Immature natural killer cell (primary cell): ENCODE results near the gene OFD1. TPM values are rescaled to one million over a fixed set of nuclear protein-coding genes. Genes with fewer than 3 reads are reported as not detected.
A peak's percentile ranks its signal among the peaks of the same experiment; 100 is the strongest.
"Not testable (repeated sequence)": the region's sequence is repeated elsewhere in the genome, so short reads cannot be mapped to it uniquely, and the experiment has no call there.

Experiments
- DNase-seq, 3 donors: peaks; one replicate each; pipeline ENCODE4 v3.0.0; 2022; ENCODE audit warnings: mixed read lengths in 1 of 3
- H3K27ac Mint-ChIP-seq, 6 donors: one replicate each; pipeline ENCODE4 v1.8.0; 2020; ENCODE audit warnings: mixed read lengths in 6 of 6, mild to moderate bottlenecking in 5 of 6, inconsistent platforms in 4 of 6, moderate library complexity in 3 of 6
- H3K27me3 Mint-ChIP-seq, 3 donors: one replicate each; pipeline ENCODE4 v1.8.0; 2020 to 2021; ENCODE audit warnings: low read depth in 3 of 3, mild to moderate bottlenecking in 3 of 3, mixed read lengths in 3 of 3, moderate library complexity in 3 of 3, inconsistent platforms in 1 of 3
- H3K36me3 Mint-ChIP-seq, 3 donors: one replicate each; pipeline ENCODE4 v1.8.0; 2020; ENCODE audit warnings: mixed read lengths in 3 of 3, inconsistent platforms in 2 of 3, mild to moderate bottlenecking in 2 of 3
- H3K4me1 Mint-ChIP-seq, 2 donors: one replicate each; pipeline ENCODE4 v1.8.0; 2020; ENCODE audit warnings: inconsistent platforms in 2 of 2, mild to moderate bottlenecking in 2 of 2, mixed read lengths in 2 of 2, moderate library complexity in 1 of 2
- H3K4me3 Mint-ChIP-seq, 5 donors: one replicate each; pipeline ENCODE4 v1.8.0; 2020; ENCODE audit warnings: mild to moderate bottlenecking in 5 of 5, mixed read lengths in 5 of 5, inconsistent platforms in 3 of 5, moderate library complexity in 3 of 5
- H3K9me3 Mint-ChIP-seq, 6 donors: one replicate each; pipeline ENCODE4 v1.8.0; 2020; ENCODE audit warnings: mild to moderate bottlenecking in 6 of 6, mixed read lengths in 6 of 6, inconsistent platforms in 4 of 6, moderate library complexity in 3 of 6
- polyA plus RNA-seq, 3 donors: library from polyadenylated mRNA; unstranded; fragments of 300-500 nt; fragmentation: Illumina TruSeq; gene quantifications; one replicate each; pipeline ENCODE4 v1.2.3, GENCODE V29; 2021

Gene OFD1
- polyA plus RNA-seq, 3 donors from 2014 or later, result 7.5 to 42.1 (median 22.6) TPM

- H3K9me3 Mint-ChIP-seq, result no peaks in the 10 kb centered on the region
- H3K27ac Mint-ChIP-seq, result peak overlapping the region; percentile 92 to 98 (median 96)
- peaks cover 76 to 81% of the 10 kb centered on the region in 2 donors for H3K4me1 Mint-ChIP-seq
- peak overlapping the region; percentile 63 to 86 (median 80) for H3K4me3 Mint-ChIP-seq
- peaks cover 3 to 10% (median 10%) of the 10 kb centered on the region in 3 donors for H3K27me3 Mint-ChIP-seq
- H3K36me3 Mint-ChIP-seq, result peaks cover 4 to 34% (median 24%) of the 10 kb centered on the region in 3 donors
- DNase-seq, result peak; percentile 68 to 76 (median 75)
Measured at GRCh38 chrX:13716905-13717304, 17.6 kb upstream of the OFD1 start.

- no peaks in the 10 kb centered on the region for H3K9me3 Mint-ChIP-seq
- H3K27me3 Mint-ChIP-seq, result peaks cover 2 to 13% (median 10%) of the 10 kb centered on the region in 3 donors
- peaks cover 73 to 80% of the 10 kb centered on the region in 2 donors for H3K4me1 Mint-ChIP-seq
- no peak for DNase-seq
- H3K27ac Mint-ChIP-seq, result peak overlapping the region; percentile 92 to 98 (median 96)
- H3K4me3 Mint-ChIP-seq, result peak overlapping the region; percentile 19 to 77 (median 51)
- H3K36me3 Mint-ChIP-seq, result peaks cover 6 to 34% (median 28%) of the 10 kb centered on the region in 3 donors
Measured at GRCh38 chrX:13717700-13718472, 16.7 kb upstream of the OFD1 start.

- Mint-ChIP-seq H3K27ac (peak overlapping the region; percentile 92 to 98 (median 96)), H3K36me3 (peaks cover 15 to 43% (median 28%) of the 10 kb centered on the region in 3 donors), H3K4me3 (peak overlapping the region; percentile 64 to 77 (median 71)), H3K27me3 (peaks cover 2 to 16% (median 13%) of the 10 kb centered on the region in 3 donors), H3K9me3 (no peaks in the 10 kb centered on the region), H3K4me1 (peaks cover 81 to 91% of the 10 kb centered on the region in 2 donors)
- peak; percentile 70 to 77 (median 75) for DNase-seq
Measured at GRCh38 chrX:13719192-13719856, 15.2 kb upstream of the OFD1 start.

GRCh38 chrX:13721371-13721770 lies 13.2 kb upstream of the OFD1 start:
- peak overlapping the region; percentile 75 to 98 (median 96) for H3K27ac Mint-ChIP-seq
- peaks cover 87 to 94% of the 10 kb centered on the region in 2 donors for H3K4me1 Mint-ChIP-seq
- H3K27me3 Mint-ChIP-seq, result peaks cover 5 to 15% (median 11%) of the 10 kb centered on the region in 3 donors
- no peak overlapping the region for H3K4me3 Mint-ChIP-seq
- no peak for DNase-seq
- H3K9me3 Mint-ChIP-seq, result peaks cover 0 to under 1% (median 0%) of the 10 kb centered on the region in 6 donors
- peaks cover 15 to 40% (median 26%) of the 10 kb centered on the region in 3 donors for H3K36me3 Mint-ChIP-seq

- Mint-ChIP-seq H3K4me1 (peaks cover 89 to 94% of the 10 kb centered on the region in 2 donors), H3K27ac (peak overlapping the region; percentile 75 to 98 (median 96)), H3K9me3 (peaks cover 0 to 5% (median 0%) of the 10 kb centered on the region in 6 donors), H3K36me3 (peaks cover 15 to 40% (median 27%) of the 10 kb centered on the region in 3 donors), H3K4me3 (peak overlapping the region in 3 of 5 donors; percentile 16 to 44 (median 23)), H3K27me3 (peaks cover 4 to 11% (median 8%) of the 10 kb centered on the region in 3 donors)
- no peak for DNase-seq
Measured at GRCh38 chrX:13721819-13722519, 12.6 kb upstream of the OFD1 start.

GRCh38 chrX:13724878-13725277 lies 9.7 kb upstream of the OFD1 start:
- DNase-seq, result peak; percentile 59 to 74 (median 66)
- not testable (repeated sequence) for H3K27me3 Mint-ChIP-seq, H3K9me3 Mint-ChIP-seq
- peak overlapping the region; percentile 77 to 95 (median 85) for H3K27ac Mint-ChIP-seq
- H3K36me3 Mint-ChIP-seq, result peaks cover 20 to 49% (median 23%) of the 10 kb centered on the region in 3 donors
- peaks cover 84 to 89% of the 10 kb centered on the region in 2 donors for H3K4me1 Mint-ChIP-seq
- H3K4me3 Mint-ChIP-seq, result peak overlapping the region; percentile 65 to 77 (median 68)

GRCh38 chrX:13726583-13726982 lies 8.0 kb upstream of the OFD1 start:
- peak overlapping the region in 4 of 5 donors; percentile 26 to 77 (median 38) for H3K4me3 Mint-ChIP-seq
- H3K36me3 Mint-ChIP-seq, result peaks cover 22 to 55% (median 25%) of the 10 kb centered on the region in 3 donors
- H3K27me3 Mint-ChIP-seq, result peaks cover 3 to 10% (median 4%) of the 10 kb centered on the region in 3 donors
- not testable (repeated sequence) for DNase-seq, H3K9me3 Mint-ChIP-seq
- peaks cover 81 to 89% of the 10 kb centered on the region in 2 donors for H3K4me1 Mint-ChIP-seq
- peak overlapping the region; percentile 77 to 95 (median 85) for H3K27ac Mint-ChIP-seq

GRCh38 chrX:13730523-13730922 lies 4.0 kb upstream of the OFD1 start:
- not testable (repeated sequence) for H3K27me3 Mint-ChIP-seq, H3K9me3 Mint-ChIP-seq, DNase-seq
- H3K36me3 Mint-ChIP-seq, result peaks cover 10 to 35% (median 16%) of the 10 kb centered on the region in 3 donors
- peak overlapping the region in 5 of 6 donors; percentile 41 to 99 (median 80) for H3K27ac Mint-ChIP-seq
- H3K4me1 Mint-ChIP-seq, result peaks cover 84 to 94% of the 10 kb centered on the region in 2 donors
- peak overlapping the region in 1 of 5 donors; percentile 4 for H3K4me3 Mint-ChIP-seq

GRCh38 chrX:13732246-13733067 lies 2.1 kb upstream of the OFD1 start:
- peaks cover 0 to 4% (median under 1%) of the 10 kb centered on the region in 6 donors for H3K9me3 Mint-ChIP-seq
- H3K4me3 Mint-ChIP-seq, result peak overlapping the region; percentile 25 to 99 (median 97)
- peak overlapping the region; percentile 30 to 99 (median 96) for H3K27ac Mint-ChIP-seq
- peaks cover 5 to 22% (median 8%) of the 10 kb centered on the region in 3 donors for H3K36me3 Mint-ChIP-seq
- peaks cover 80 to 94% of the 10 kb centered on the region in 2 donors for H3K4me1 Mint-ChIP-seq
- DNase-seq, result no peak
- peaks cover 0 to 6% (median 6%) of the 10 kb centered on the region in 3 donors for H3K27me3 Mint-ChIP-seq

- no peak for DNase-seq
- H3K4me3 Mint-ChIP-seq, result peak overlapping the region; percentile 87 to 99 (median 98)
- peaks cover 0 to 4% (median 0%) of the 10 kb centered on the region in 6 donors for H3K9me3 Mint-ChIP-seq
- H3K27me3 Mint-ChIP-seq, result peaks cover 0 to 6% (median 5%) of the 10 kb centered on the region in 3 donors
- peak overlapping the region; percentile 92 to 99 (median 96) for H3K27ac Mint-ChIP-seq
- peaks cover 3 to 17% (median 5%) of the 10 kb centered on the region in 3 donors for H3K36me3 Mint-ChIP-seq
- H3K4me1 Mint-ChIP-seq, result peaks cover 74 to 91% of the 10 kb centered on the region in 2 donors
Measured at GRCh38 chrX:13733506-13733905, 1.0 kb upstream of the OFD1 start.

- no peaks in the 10 kb centered on the region for H3K9me3 Mint-ChIP-seq
- H3K4me3 Mint-ChIP-seq, result peak overlapping the region in 4 of 5 donors; percentile 3 to 89 (median 78)
- H3K27ac Mint-ChIP-seq, result peak overlapping the region; percentile 94 to 98 (median 96)
- H3K27me3 Mint-ChIP-seq, result peaks cover 0 to 9% (median 4%) of the 10 kb centered on the region in 3 donors
- no peak for DNase-seq
- peaks cover 35 to 49% of the 10 kb centered on the region in 2 donors for H3K4me1 Mint-ChIP-seq
- peaks cover 0 to 28% (median 24%) of the 10 kb centered on the region in 3 donors for H3K36me3 Mint-ChIP-seq
Measured at GRCh38 chrX:13741695-13742094, 7.1 kb downstream of the OFD1 start.
